Fibroblast of peridontal ligament (primary cell): ENCODE data around the gene TGM6.

ENCODE experiments used
- DNase-seq: peaks from one replicate; pipeline ENCODE4 v3.0.0-alpha.2; 2010; ENCODE audit errors: extremely low read depth

Gene TGM6

DNA sequence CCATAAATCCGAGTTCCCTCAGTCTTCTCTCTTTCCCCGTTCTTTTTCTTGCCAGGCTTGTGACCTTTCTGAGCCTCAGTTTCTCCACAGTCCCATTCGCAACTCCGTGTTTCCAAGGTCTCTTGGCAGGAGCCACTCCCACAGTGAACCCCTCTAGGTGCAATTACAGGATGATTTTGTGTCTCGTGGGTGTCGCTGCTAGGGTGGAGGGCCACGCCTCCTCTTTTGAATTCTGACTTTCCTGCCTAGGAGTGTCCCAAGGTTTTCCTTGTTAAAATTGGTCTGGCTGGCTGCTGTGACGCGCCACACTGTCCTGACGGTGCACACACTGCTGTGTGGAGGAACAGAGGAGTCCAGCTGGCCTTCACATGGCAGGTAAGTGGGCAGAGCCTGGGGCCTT lies at the start of gene TGM6:
Gene TGM6, plus strand, starts transcription at position 301 of the 400 bp plus-strand sequence. Its CDS starts 68 bp downstream, at position 369.
- no peak for DNase-seq

DNA sequence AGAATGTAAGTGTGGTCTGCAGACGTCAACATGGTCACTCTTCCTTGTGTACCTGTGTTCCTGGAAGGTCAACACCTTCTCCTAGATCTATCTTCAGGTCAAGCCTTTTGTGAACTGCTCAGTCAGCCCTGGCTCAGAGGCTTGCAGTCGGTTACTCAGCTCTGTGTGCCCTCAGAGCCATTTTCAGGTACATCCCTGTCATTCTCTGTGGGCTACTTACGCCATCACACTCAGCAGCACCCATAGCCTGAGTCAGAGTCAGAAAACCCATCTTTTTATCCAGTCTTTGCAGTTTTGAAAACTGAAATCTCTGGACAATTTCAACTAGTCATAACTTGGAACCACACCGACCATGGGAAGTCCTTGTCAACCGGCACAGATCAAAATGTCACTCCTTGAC lies 49.6 kb upstream of the TGM6 start:
- no peak for DNase-seq

DNA sequence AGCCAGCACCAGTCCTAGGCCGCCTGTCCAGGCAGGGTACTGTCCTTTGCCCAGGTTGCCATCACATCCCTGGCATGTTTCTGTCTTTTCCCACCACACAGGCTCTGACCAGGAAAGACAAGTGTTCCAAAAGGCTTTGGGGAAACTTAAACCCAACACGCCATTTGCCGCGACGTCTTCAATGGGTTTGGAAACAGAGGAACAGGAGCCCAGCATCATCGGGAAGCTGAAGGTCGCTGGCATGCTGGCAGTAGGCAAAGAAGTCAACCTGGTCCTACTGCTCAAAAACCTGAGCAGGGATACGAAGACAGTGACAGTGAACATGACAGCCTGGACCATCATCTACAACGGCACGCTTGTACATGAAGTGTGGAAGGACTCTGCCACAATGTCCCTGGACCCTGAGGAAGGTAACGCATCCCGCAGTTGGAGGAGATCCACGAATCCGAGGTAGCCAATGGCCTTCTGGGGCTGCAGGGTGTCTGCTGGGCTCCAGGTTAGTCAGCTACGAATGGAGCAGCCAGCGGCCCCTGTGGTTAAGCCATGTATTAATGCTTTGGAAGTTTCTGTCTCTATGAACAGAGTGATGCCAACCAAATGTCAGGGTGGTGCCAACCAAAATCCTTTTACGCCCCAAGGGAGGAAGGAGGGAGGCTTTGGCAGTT lies 48.7 kb upstream of the TGM6 start:
- DNase-seq: no peak

DNA sequence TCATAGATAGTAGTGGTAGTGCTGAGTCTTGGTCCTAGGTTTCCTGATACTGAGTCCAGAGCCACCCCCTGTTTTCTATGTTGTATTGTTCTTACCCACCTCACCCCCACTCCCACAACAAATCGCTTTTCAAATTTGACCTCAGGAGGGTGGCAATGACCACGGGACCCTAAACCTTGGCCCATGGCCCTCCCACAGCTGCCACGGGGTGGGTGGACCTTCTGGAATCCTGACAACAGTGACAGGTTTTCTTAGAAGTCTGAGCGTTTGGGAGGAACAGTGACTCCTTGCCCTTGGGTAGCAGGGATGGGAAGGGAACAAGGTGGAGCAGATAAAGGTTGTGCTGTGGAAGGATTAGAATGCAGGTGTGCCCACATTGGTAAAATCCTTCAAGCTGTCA lies 48.0 kb upstream of the TGM6 start:
- no peak for DNase-seq

DNA sequence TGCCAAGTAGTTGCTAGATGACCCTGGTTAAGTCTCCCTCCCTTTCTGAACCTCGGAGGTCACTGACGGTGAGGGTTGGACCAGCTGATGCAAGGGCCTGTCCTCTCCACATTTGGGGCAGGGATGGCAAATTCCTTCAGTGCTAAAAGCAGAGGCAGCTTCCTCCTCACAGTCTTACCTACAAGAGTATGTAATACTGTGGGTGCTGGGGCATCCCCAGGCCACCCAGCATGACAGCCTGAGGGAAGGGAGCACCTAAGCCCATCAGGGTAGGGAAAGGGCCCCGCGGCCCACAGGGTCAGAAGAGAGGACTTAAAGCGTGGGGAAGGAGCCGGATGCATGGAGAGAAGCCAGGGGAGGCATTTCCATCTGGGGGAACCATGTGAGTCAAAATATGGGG lies 46.9 kb upstream of the TGM6 start:
- DNase-seq: no peak

DNA sequence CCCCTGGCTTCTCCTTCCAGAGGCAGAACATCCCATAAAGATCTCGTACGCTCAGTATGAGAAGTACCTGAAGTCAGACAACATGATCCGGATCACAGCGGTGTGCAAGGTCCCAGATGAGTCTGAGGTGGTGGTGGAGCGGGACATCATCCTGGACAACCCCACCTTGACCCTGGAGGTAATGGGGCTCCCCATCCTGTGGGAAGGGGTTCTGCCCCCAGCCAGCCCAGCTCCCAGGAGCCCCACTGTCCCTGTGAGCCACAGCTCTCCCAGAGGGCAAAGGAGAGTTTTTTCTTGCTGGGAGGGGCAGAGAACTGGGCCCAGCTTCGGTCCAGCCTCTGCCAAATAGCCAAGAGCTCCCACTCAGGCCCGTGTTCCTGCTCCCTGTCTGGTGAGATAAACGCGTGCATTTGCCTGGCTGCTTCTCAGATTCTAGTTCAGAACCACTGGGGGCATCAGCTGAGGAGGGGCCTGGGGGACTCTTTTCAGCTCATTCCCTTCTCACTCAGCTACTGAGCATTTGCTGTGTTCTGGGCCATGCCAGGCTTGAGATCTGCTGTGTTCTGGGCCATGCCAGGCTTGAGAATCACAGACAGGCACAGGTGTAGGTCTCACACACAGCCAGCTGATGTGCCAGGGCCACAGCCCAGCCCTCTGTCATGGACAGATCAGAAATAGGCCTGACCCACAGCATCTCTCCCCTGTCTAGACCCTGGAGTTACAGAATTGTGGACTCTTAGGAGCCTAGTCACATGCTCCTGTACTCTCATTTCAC lies 45.4 kb upstream of the TGM6 start:
- no peak for DNase-seq

DNA sequence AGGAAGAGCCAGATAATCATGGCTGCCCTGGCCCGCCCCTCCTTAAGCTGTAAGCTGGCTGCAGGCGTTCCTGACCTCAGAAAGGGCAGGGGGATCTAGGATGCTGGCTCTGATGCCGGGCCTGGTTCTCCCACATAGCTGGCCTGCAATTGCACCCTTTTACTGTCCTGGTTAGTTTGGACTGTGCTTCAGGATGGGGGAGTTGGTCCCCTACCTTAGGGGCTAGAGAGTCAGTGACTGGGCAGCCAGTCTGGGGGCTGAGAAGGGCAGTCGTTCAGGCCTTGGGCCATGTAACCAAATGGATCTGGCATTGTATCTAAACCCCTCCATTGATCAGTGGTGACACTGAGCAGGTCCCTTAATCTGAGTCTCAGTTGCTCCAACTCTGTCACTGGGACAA lies 44.2 kb upstream of the TGM6 start:
- DNase-seq: no peak

DNA sequence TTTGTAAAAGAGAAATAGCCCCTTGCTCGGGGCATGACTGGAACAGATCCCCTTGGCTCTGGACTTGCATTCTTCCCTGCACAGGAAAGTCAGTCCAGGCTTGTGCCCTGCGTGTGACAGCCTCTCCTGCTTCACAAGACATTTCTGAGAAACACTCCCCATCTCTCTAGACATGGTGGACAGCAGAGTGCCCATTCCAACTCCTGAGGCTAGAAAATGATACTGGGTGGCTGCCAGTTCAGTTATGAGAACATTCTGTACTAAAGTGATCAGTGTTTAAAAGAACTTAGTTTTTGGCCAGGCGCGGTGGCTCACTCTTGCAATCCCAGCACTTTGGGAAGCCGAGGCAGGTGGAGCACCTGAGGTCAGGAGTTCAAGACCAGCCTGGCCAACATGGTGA lies 43.6 kb upstream of the TGM6 start:
- DNase-seq: no peak

DNA sequence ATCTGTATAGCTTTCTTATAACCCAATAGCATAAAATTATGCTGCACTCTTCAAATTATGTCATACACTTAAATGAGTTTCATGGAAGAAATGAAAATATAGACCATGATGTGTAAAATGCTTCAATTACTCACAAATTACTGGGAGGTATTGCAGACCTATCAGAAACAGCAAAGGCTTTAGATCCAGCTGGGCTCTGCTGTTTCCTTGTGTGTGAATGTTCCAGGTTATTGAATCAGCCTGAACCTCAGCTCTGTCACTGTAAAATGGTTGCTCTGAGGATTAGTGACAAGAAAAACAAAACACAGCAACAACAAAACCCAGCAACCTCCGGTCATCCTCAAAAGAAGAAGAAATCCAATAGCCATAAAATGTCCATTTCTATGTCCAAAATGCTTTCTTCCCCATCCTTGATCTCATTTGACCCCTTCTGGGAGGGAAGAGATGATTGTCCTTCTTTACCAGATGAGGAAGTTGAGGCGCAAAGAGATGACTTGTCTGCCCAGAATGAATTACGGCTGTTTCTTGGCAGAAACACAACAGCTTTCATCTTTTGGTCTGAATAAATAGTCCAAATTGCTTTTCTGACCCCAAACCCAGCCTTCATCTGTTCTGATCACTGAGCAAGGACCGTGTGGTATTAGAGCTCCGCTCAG lies 42.2 kb upstream of the TGM6 start:
- no peak for DNase-seq

DNA sequence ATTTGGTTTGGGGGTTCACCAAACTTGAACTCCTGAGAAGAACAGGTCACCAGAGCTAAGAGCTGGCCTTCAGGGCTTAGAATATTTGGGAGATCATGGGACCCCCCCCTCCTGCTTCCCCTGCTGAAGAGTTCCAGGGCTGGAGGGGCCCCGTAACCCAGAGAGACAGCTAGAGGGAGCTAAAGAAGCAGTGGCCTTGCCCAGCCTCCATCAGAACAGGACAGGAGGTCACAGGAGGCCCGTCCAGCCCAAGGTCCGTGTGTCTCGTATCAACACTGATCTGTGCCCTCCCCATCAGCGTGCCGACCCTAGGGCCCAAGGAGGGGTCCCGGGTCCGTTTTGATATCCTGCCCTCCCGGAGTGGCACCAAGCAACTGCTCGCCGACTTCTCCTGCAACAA lies 40.6 kb upstream of the TGM6 start:
- DNase-seq: no peak

DNA sequence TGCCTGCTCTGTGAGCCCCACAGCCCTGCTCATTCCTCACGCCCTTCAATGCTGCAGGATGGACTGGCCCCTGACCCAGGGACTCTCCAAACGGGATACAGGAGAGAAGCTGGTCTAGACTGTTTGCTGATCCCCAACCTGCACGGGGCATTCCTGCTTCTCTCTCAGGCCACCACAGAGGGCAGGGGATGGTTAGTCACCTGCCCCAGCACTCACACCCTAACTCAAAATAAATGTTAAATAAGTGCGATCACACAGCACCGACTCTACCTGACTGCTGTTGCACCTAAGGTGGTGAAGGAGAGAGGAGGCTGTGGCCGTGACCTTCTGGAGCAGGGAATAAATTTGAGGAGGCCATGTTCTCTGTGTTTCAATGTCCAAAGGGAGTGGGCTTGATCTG lies 39.9 kb upstream of the TGM6 start:
- DNase-seq: no peak

DNA sequence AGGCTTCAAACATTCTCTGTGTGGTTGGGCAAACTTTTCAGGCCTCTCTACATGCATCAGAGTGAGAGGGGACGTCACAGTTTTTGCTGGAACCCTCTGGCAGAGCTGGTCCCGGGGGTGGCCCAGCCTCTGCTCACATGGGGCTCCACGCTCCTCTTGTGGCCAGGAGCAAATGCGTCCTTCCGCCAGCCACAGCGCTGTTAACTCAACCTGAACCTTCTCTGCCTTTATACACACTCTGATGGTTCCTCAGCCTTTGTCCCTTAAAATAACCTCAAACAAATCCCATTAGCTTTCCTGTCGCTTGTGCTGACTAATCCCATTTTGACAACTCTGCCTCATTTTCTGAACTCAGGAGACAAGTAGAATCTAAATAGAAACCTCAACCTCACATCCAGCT lies 39.4 kb upstream of the TGM6 start:
- DNase-seq: no peak

DNA sequence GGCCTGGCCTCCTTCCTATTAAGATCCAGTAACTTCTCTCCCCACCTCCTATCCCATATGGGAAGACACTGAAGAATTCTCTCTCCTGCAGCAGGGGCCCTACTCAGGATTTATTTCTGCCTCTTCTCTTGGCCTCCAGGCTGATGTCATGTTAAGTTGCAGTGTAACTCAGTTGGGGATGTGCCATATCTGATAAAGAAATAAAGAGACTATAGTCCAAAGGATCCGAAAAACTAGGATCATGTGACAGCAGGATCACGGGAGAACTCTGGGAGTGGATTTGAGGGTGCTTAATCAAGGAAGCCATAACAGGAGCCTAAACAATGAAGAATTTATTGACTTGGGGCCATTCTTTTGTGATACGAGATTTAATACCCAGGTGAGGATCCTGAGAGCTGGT lies 38.5 kb upstream of the TGM6 start:
- DNase-seq: no peak

DNA sequence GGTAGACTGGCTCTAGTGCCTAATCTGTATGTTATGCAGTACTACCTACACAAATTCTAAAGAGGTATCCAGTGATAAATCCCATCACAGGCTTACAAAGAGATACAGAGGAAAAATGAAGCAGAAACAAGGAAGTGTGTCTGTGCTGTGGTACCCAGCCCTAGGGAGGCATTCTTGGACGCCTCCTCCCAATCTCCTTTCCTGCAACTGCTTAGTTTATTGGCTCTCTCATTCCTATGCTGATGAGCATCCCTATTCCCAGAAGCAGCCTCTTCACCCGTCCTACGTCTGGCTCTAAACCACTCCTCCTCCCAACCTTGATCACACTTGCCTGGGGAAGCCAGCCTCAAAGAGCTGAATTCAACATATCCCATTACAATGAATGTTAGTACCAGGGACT lies 34.5 kb upstream of the TGM6 start:
- DNase-seq: no peak

DNA sequence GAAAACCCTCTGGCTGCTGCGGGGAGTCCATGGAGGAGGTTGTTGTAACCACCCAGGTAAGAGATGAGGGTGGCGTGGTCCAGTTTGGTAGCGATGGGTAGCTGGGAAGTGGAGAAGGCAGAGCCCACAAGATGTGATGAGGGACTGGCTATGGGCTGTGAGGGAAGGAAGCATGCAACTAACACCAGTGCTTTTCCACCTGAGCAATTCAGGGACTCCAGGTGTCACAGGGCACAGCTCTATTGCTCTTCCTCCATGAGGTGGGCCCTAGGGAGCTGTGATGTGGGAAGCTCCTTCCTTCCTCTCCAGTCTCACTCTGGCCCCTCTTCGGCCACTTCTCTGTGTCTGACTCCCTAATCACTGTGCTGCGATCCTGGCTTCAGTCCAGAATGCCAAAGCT lies 32.4 kb upstream of the TGM6 start:
- DNase-seq: no peak

DNA sequence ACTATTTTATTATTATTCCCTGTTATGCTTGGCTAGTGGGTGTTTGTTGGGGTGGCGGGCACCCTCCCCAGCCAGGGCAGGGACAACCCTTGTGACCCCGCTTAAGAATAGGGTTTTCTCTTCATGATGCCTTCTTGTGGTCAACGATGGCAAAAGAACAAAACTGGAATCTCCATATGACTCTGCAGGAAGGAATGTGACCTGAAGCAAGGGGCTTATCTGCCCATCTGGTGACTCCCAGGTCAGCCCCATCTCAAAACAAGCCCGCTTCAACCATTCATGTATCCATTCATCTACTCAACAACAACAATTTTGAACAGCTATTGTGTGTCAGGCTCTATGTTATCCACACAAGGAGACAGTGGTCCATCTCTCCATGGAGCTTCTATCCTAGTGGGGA lies 30.9 kb upstream of the TGM6 start:
- no peak for DNase-seq

DNA sequence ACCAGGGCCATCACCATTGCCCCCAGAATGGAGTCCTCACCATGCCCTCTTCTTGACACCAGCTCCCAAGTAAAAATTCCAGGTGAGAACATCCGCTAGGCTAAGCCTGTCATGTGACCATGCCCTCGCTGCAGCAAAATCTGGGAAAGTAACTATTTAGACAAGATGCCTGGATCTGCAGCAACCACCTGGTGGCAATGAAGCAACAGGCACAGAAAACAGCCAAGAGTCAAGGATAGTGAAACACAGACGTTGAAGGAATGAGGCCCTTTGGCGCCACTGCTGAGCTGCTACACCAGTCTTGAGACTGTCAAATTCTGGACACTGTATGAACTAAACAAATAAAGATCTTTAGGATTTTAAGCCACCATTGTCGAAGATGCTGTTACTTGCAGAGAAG lies 30.1 kb upstream of the TGM6 start:
- DNase-seq: no peak

DNA sequence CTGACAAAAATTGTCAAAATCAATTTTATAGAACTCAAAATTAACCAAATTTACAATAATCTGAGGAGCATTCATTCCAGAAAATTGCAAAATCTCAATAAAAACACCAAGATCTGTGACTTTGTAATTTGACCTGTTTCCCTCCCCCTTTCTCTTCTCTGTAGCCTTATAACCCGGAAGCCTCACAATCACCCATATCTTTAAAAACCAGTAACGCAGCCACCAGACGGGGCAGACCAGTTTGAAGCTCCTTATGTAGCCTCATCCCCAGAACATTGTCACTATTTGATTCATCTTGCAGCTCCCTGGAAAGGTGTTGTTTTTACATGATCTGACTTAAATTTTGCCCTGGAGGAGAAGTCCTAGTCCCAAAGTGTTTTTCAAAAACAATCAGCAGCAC lies 27.5 kb upstream of the TGM6 start:
- DNase-seq: no peak

DNA sequence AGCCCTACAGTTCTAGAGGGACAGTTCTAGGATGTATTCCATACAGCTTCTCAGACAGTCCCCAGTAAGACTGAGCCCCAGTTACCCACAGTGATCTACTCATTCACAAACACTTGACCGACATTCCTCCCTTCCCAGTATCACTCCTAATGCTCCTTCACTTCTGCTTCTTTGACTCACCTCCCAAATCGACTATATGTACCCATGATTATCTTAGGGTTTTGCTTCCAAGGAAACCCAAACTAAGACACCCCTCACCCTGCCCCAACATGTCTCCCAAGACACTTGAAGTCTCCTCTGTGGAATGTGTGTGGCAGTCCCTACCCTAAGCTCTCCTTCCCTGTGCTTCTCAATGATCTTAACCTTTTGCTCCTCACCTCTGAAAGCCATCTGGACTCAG lies 23.6 kb upstream of the TGM6 start:
- no peak for DNase-seq

DNA sequence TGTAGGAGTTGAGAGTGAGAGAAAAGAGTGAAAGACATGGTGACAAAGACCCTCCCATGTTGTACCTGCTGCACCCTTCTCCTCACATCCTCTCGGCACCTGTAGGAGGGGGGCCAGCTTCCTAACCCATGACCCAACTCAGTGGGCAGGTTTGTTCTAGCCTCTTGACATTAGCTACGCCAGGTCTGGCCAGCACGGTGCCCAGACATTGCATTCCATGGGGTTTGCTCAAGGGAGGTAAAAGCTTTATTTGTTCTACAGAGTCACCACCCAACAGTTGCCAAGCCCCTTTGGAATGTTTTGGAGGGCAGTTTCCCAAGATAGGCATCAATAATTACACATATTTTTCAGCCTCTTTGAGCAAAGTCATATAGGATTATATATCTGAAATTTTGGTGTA lies 22.7 kb upstream of the TGM6 start:
- no peak for DNase-seq

DNA sequence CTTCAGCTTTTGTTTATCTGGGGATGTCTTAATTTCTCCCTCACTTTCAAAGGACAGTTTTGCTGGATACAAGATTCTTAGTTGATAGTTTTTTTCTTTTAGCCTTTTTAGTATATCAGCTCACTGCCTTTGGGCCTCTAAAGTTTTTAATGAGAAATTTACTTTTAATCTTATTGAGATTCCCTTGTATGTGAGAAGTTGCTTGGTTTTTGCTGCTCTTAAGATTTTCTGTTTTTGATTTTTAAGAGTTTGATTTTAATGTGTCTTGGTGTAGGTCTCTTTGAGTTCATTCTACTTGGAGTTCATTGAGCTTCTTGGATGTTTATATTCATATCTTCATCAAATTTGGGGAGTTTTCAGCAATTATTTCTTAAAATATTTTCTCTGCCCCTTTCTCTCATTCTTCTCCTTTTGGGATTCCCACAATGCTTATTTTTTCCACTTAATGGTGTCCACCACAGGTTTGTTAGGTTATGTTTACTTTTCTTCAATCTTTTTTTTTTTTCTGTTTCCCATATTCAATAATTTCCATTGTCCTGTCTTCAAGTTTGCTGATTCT lies 19.6 kb upstream of the TGM6 start:
- DNase-seq: no peak

DNA sequence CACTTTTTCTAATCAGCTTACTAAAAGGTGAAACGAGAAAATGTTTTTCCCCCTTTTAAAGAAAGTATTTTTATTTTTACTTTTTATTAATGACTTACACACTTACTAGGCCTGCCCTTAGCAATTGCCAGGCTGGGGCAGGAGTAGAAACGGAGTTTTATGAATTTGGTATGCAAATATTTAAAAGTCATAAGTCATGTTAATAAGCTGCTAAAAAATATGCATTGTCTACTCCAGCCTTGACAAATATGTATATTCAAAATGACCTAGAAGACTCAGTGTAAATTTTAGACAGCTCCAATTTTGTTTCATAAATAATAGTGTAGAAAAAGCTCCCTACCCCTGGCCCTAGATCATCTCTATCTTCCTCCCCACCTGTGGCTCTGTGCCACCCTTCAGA lies 17.5 kb upstream of the TGM6 start:
- no peak for DNase-seq

DNA sequence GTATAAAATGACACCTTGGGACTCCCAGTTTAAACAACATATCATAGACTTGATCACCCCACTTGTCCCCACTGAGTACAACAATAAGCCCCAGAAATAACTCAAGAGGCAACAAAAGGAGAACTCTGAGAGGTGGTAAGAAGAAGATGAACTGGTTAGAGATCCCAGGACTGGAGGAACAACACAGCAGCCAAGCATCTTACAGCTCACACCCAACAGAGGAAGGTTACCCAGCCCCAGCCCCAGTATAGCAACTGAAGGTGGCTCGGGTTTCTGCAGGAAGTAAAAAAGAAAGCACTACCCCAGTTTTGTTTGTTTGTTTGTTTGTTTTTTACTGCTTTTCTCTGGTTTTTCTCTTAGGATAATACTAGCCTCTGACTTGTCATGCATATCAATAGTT lies 17.1 kb upstream of the TGM6 start:
- DNase-seq: no peak
